GM18868 (cell line): ENCODE data around the gene TGM3.

Experiments used
- ATAC-seq: cut with Tn5 transposase; IDR thresholded peaks from one replicate; pipeline ENCODE4 v1.9.1; 2021; ENCODE audit warnings: mild to moderate bottlenecking, moderate library complexity; ENCODE audit not compliant: unreplicated experiment

Gene TGM3

GRCh38 chr20:2283706-2284423 lies 11.9 kb upstream of the TGM3 start:
- no peak for ATAC-seq

GRCh38 chr20:2285193-2285592 lies 10.6 kb upstream of the TGM3 start:
- ATAC-seq, result no peak

GRCh38 chr20:2285613-2286012 lies 10.2 kb upstream of the TGM3 start:
- no peak for ATAC-seq

GRCh38 chr20:2287504-2287903 lies 8.3 kb upstream of the TGM3 start:
- no peak for ATAC-seq

- ATAC-seq, result no peak
Measured at GRCh38 chr20:2289475-2289874, 6.3 kb upstream of the TGM3 start.

- no peak for ATAC-seq
Measured at GRCh38 chr20:2290486-2290885, 5.3 kb upstream of the TGM3 start.

- no peak for ATAC-seq
Measured at GRCh38 chr20:2292416-2293110, 3.2 kb upstream of the TGM3 start.

GRCh38 chr20:2293486-2293885 lies 2.3 kb upstream of the TGM3 start:
- no peak for ATAC-seq

GRCh38 chr20:2293971-2294370 lies 1.8 kb upstream of the TGM3 start:
- no peak for ATAC-seq

GRCh38 chr20:2295286-2295685 lies 515 bp upstream of the TGM3 start:
- no peak for ATAC-seq

GRCh38 chr20:2296524-2297356 lies 939 bp downstream of the TGM3 start:
- no peak for ATAC-seq

GRCh38 chr20:2297357-2297728 lies 1.5 kb downstream of the TGM3 start:
- no peak for ATAC-seq

- ATAC-seq, result no peak
Measured at GRCh38 chr20:2298116-2298515, 2.3 kb downstream of the TGM3 start.

- ATAC-seq, result no peak
Measured at GRCh38 chr20:2298701-2299100, 2.9 kb downstream of the TGM3 start.

GRCh38 chr20:2299301-2299700 lies 3.5 kb downstream of the TGM3 start:
- no peak for ATAC-seq

GRCh38 chr20:2300002-2300401 lies 4.2 kb downstream of the TGM3 start:
- ATAC-seq, result no peak

- ATAC-seq, result no peak
Measured at GRCh38 chr20:2300420-2300819, 4.6 kb downstream of the TGM3 start.

GRCh38 chr20:2301164-2301622 lies 5.4 kb downstream of the TGM3 start:
- peak; percentile 88 for ATAC-seq

- ATAC-seq, result no peak
Measured at GRCh38 chr20:2302384-2303060, 6.7 kb downstream of the TGM3 start.

- no peak for ATAC-seq
Measured at GRCh38 chr20:2303673-2304072, 7.9 kb downstream of the TGM3 start.

- no peak for ATAC-seq
Measured at GRCh38 chr20:2304180-2304579, 8.4 kb downstream of the TGM3 start.
